Endothelial cell of coronary artery (primary cell): ENCODE data around the gene MBOAT7. TPM values are rescaled to one million over a fixed set of nuclear protein-coding genes. Genes with fewer than 3 reads are reported as not detected.

Source experiments
- total RNA-seq: library from RNA; depleted of rRNA; stranded (reverse); fragments of >200 nt; gene quantifications from 2 replicates; pipeline ENCODE4 v1.2.3, GENCODE V29; 2014

The MBOAT7 gene, protein sequence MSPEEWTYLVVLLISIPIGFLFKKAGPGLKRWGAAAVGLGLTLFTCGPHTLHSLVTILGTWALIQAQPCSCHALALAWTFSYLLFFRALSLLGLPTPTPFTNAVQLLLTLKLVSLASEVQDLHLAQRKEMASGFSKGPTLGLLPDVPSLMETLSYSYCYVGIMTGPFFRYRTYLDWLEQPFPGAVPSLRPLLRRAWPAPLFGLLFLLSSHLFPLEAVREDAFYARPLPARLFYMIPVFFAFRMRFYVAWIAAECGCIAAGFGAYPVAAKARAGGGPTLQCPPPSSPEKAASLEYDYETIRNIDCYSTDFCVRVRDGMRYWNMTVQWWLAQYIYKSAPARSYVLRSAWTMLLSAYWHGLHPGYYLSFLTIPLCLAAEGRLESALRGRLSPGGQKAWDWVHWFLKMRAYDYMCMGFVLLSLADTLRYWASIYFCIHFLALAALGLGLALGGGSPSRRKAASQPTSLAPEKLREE
- 38.2 and 50.6 TPM in 2 replicates for total RNA-seq

GRCh38 chr19:54189145-54189734, at the start of gene MBOAT7:
MBOAT7 (minus strand) TSS chr19:54189580; CDS start chr19:54188508, 1,072 bp downstream.

DNA sequence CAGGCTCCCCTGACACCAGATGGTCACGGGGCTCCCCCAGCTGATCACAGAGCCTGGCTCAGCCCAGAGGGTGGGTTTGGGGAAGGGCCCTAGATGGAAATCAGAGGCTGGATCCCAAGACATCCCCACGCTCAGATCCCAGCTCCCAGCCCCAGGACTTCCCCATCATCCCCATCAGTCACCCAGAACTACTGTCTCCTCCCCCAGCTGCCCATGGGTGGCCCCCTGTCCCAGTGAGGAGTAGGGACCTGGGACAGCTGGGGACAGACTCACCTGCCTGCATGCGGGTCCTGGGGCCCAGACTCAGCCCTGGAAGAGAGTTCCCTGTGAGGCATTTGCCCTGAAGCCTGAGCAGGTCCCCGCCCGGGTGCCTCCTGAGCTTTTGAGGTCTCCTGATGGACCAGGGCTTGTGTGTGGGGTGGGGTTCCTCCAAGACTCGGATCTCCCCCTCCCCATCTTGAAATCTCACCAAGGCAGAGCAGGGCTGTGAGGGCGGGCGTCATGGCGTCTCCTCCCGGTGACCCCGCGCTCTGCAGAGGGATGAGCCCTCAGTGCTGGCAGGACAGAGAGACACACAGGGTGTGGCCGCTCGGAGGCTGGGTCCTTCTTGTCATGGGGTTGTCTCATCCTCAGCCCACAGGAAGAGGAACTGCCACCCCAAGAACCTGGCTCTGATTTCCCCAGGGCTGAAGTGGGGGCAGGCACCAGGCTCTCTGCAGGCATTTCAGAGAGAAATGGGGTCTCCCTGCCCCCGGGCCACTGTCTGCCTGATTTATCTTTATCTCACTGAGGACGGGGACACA, 33.3 kb upstream of the MBOAT7 start, which contains the start of gene LILRB3:
TSS of gene LILRB3 (minus strand) at position 534 of the 803 bp plus-strand sequence. CDS start at position 503, 31 bp downstream.

GRCh38 chr19:54191011-54191810, 1.8 kb upstream of the MBOAT7 start, which contains the start of gene TSEN34:
TSEN34 (plus strand) TSS chr19:54191308; CDS start chr19:54191365, 57 bp downstream.

DNA sequence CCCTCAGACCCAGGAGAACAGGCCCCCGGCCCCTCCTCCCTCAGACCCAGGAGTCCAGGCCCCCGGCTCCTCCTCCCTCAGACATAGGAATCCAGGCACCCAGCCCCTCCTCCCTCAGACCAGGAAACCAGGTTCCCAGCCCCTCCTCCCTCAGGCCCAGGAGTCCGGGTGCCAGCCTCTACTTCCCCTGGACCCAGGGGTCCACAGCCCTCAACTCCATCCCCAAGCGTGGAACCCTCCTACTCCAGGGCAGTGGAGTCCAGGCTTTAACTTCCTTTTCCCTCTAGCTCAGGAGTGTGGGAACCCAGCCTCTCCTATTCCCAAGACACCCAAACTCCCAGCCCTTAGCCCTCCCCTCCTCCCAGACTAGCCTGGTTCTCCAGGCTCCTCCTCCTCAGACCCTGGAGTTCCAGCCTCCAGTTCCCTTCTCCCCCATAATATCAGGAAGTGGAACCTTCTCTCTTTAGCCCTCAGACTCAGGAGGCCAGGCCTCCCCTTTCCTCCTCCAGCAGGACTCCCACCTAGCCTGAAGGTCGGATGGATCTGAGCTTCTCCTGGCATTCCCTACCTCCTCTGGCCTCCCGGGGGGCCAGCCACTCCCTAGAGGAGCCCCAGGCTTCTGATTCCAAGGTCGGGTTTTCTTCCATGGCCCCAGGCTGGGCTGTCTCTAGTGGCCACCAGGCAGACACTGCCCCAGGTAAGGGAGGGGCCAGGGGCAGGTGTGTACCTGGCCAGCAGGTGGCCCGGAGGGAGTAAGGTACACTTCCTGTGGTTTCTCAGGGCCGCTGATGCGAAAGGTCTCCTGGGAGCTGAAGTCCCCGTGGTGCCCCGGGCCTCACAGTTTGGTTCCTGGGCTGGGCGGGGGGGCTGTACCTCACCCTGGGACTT, 16.7 kb downstream of the MBOAT7 start, which contains the start of gene TMC4:
TSS of gene TMC4 (minus strand) at position 690 of the 888 bp plus-strand sequence. CDS start at position 647, 43 bp downstream.

GRCh38 chr19:54159352-54160181, 29.8 kb downstream of the MBOAT7 start, which contains the start of gene LENG1:
LENG1 (minus strand) TSS chr19:54159721; CDS start chr19:54159695, 26 bp downstream.

GRCh38 chr19:54137699-54138488, 51.5 kb downstream of the MBOAT7 start, which contains the start of gene CNOT3:
CNOT3 (plus strand) TSS chr19:54137762; CDS start chr19:54142979, 5,217 bp downstream.

Other genes starting within 250 kb of the MBOAT7 start
- gene CACNG8, start 226.6 kb downstream of the MBOAT7 start, total RNA-seq: 1.7 and 3.6 TPM in 2 replicates
- gene CACNG6, start 197.9 kb downstream of the MBOAT7 start, total RNA-seq: 1.6 and 3.3 TPM in 2 replicates
- not detected in 2 replicates for gene VSTM1, start 125.7 kb downstream of the MBOAT7 start, total RNA-seq
- gene TARM1, start 108.2 kb downstream of the MBOAT7 start, total RNA-seq: not detected in 2 replicates
- gene OSCAR, start 88.8 kb downstream of the MBOAT7 start, total RNA-seq: 0.19 TPM in 1 of 2 replicates, not detected in the other
- gene NDUFA3, start 86.7 kb downstream of the MBOAT7 start, total RNA-seq: 15.0 and 18.3 TPM in 2 replicates
- gene TFPT, start 73.9 kb downstream of the MBOAT7 start, total RNA-seq: 23.1 and 28.9 TPM in 2 replicates
- gene PRPF31, start 73.8 kb downstream of the MBOAT7 start, total RNA-seq: 68.6 and 74.4 TPM in 2 replicates
- gene CNOT3, start 51.8 kb downstream of the MBOAT7 start, total RNA-seq: 11.3 and 11.4 TPM in 2 replicates
- gene LENG1, start 29.9 kb downstream of the MBOAT7 start, total RNA-seq: 6.9 and 7.9 TPM in 2 replicates
- not detected in 2 replicates for gene TMC4, start 16.4 kb downstream of the MBOAT7 start, total RNA-seq
- 38.1 and 44.1 TPM in 2 replicates for gene TSEN34, start 1.7 kb upstream of the MBOAT7 start, total RNA-seq
- 2,394 and 3,413 TPM in 2 replicates for gene RPS9, start 11.3 kb upstream of the MBOAT7 start, total RNA-seq
- not detected in 2 replicates for gene LILRB3, start 33.4 kb upstream of the MBOAT7 start, total RNA-seq
- not detected in 2 replicates for gene LILRA6, start 53.2 kb upstream of the MBOAT7 start, total RNA-seq
- gene LILRB5, start 67.7 kb upstream of the MBOAT7 start, total RNA-seq: not detected in 2 replicates
- gene LILRB2, start 91.5 kb upstream of the MBOAT7 start, total RNA-seq: not detected in 2 replicates
- gene LILRA5, start 123.6 kb upstream of the MBOAT7 start, total RNA-seq: not detected in 2 replicates
- not detected in 2 replicates for gene LILRA4, start 149.6 kb upstream of the MBOAT7 start, total RNA-seq
- not detected in 2 replicates for gene LAIR1, start 175.4 kb upstream of the MBOAT7 start, total RNA-seq
- not detected in 2 replicates for gene TTYH1, start 225.9 kb upstream of the MBOAT7 start, total RNA-seq